Stimulated activated CD4-positive, alpha-beta T cell treated with anti-CD3 and anti-CD28 coated beads, TNF-alpha, amount 100 ng/mL, for 1 hour (primary cell): ENCODE results near the gene KCNB1.

ENCODE experiments used
- DNase-seq, 3 donors: peaks; one replicate each; pipeline ENCODE4 v3.0.0-alpha.2; 2020; ENCODE audit warnings: low read depth in 3 of 3, low spot score in 1 of 3

The KCNB1 gene

GRCh38 chr20:49501917-49502316 lies 19.4 kb upstream of the KCNB1 start:
- DNase-seq: no peak

- no peak for DNase-seq
Measured at GRCh38 chr20:49497398-49497669, 14.9 kb upstream of the KCNB1 start.

DNA sequence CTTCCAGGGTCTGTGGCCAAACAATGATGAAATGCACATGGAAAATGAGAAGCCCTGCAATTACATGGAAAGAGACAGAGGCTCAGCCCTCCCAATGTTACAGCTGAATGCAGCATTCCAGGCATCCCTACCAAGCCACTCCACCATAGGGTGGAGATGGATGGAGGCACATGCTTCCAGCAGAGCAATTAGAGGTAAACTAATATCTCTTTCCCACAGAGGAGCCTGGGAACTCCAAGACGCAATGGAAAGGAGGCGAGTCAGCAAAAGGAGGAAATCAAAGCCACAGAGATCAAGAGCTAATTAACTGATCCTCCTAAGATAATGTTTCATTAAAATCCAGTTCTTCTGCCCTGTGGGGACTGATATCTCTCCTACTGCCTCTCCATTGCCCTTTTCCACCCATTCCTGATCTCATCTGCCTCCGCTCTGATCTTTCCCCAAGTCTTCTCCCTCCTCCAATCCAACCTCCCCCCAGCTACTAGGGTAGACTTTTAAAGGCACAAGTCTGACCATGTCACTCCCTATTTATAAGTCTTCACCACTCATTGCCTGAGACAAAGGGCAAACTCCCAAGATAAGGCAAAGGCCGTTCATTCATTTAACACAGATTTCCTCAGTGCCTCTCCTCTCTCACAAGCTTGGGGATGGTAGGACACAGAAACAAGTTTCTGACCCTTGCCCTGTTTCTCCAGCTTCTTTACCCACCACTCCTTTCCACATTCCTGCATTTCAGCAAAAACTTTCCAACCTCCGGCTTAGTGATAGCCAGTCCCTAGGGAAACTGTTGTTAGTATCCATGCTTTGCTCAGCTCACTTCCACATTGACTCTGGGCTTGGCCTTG lies 14.3 kb upstream of the KCNB1 start:
- DNase-seq: no peak

DNA sequence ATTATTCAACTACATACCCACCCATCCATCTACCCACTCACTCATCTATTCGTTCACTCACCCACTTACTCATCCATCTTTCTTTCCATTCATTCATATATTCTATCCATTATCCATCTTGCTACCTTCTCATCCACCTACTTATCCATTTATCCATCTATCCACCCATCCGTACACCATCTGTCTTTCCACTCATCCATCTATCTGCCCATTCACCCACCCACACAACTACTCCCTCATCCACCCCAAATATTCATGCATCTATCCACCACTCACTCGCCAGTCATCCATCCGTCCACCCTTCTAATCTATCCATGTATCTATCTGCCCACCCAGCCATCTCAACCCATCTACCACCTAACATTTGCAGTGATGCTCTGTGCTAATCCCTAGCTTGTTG lies 13.6 kb upstream of the KCNB1 start:
- no peak for DNase-seq

DNA sequence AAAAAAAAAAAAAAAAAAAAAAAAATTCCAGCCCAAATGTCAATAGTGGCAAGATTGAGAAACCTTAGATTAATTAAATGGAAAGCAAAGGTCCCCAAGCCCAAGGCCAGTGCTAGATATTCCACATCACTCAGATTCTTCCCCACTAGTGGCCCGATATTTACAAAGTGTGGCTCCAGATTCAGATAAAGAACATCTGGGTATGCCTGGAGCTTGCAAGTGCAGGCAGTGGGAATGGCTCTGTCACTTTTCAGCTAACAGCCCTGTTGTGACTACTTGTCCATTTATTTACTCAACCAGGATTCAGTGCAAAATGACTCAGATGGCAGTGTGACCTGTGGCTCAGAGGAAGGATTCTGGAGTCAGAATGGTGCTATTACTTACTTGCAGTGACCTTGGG lies 8.2 kb upstream of the KCNB1 start:
- DNase-seq: no peak

GRCh38 chr20:49489688-49490087 lies 7.2 kb upstream of the KCNB1 start:
- DNase-seq: no peak

- DNase-seq: no peak
Measured at GRCh38 chr20:49486064-49486463, 3.6 kb upstream of the KCNB1 start.

DNA sequence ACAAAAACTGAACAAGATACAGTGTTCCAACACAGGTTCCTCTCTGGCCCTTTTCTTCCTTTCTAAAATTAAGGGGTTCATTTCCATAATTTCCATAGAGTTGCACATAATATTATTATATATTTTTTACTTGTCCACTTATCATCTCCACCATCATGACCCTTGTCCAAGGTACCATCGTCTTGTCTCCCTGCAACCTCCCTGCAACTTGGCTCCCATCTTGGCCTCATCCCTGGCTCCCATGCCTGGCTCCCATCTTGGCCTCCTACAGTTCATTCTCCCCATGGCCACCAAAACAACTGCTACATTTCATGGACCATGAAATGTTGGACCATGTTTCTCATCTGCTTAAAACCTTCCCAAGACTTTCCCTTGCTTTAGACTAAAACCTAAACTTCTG lies 3.1 kb upstream of the KCNB1 start:
- DNase-seq: no peak

DNA sequence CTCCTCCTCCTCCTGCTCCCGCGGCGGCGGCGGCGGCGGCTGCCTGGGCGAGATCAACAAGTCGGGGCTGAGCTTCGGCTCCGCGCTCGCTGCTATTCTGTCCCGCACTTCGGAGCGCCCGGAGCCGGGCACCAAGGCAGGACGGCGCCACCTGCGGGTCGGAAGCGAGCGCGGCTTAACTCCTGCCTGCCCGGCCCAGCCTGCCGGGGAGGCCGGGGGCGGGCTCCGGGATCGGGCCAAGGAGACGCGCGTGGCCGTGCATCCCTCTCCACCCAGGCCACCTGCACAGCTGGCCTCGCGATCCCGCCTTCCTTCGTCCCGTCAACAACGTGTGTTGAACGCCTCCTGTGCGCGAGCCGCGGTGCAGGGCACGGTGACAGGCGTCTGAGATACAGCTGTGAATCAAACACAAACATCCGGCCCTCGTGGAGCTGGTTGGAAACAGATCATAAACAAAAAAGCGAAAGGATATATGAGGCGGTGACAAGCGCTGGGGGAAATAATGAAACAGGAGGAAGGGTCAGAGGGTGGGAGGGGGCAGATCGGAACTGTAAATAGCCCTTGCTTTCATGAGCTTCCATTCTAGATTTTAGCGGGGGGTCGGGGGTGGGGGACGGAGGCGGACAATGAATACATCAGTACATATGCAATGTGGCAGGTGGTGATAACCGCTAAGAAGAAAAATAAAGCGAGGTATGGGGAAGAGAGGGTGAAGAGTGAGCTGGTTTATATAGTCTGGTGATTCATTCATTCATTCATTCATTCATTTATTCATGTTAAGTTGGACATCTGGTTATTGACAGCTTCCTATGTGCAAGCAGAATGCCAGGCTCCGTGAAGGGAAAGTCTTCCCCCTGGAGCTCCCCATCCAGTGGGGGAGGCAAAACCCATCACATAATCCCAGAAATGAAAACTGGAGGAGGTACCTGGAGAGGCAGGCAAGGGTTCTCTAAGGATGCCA lies 2.0 kb upstream of the KCNB1 start:
- DNase-seq: peak in 1 of 3 donors; percentile 48

GRCh38 chr20:49483696-49484123 lies 1.2 kb upstream of the KCNB1 start:
- no peak for DNase-seq

DNA sequence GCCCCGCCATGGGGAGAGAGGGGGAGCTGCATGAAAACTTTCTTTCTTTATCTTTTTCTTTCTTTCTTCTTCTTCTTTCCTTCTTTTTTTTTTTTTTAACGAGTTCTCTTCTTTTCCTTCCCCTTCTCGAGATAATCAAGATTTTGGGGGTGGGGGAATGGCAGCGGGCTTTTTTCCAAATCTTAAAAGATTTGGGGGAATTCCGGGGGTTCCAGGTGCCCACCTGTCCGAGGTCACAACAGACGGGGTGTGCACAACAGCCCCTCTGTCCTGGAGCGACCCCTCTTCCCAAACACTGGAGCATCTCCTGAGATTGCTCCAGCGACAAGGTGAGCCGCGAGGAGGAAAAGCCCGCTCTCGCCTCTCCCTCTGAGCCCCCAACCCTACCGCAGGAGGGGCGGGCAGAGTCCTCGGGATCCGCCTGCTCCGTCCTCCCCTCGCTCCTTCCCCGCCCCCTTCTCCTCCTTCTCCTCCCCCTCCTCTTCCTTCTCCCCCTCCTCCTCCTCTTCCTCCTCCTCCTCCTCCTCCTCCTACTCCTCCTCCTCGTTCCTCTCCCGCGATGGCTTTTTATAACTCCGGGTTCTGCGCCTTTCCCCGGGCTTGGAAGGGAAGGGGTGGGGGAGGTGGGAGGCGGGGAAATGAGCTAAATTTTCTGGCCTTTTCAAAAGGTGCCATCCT lies 689 bp upstream of the KCNB1 start:
- DNase-seq: no peak

DNA sequence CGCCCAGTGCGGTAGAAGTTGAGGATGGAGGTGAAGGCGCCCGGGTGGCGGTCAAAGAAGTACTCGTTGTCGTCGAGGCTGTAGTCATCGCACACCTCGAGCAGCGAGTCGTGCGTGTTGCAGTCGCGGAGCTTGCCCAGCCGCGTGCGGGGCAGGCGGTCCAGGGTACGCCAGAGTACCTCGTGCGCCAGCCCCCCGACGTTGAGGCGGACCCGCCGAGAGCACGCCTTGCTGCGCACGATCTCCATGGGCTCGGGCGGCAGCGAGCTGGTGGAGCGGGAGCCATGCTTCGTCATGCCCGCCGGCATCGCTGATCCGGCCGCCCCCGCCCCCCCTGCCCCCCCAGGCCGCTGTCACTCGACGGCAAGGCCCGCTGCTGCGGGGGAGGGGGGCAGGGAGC lies 295 bp downstream of the KCNB1 start:
- DNase-seq: no peak

GRCh38 chr20:49481116-49481515 lies 1.4 kb downstream of the KCNB1 start:
- no peak for DNase-seq

DNA sequence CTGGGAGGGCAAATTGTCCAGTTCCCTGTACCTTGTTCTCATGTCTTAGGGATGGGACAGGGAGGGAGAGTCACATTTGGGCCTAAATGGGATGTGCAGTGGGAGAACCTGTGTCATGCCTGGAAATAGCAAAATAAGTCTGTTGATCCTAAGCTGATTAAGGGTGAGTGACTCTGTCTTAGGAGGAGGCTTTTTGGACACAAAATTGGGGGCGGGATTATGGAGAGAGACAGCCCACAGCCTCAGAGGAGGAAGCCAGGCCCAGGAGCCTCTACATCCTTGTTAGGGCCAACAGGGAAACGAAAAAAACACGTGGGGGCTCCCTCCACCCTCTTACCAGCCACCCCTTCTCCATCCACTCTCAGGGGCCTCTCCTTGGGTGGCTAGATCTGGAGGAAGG lies 2.2 kb downstream of the KCNB1 start:
- no peak for DNase-seq

- no peak for DNase-seq
Measured at GRCh38 chr20:49479785-49480184, 2.7 kb downstream of the KCNB1 start.

GRCh38 chr20:49478754-49479689 lies 3.4 kb downstream of the KCNB1 start:
- DNase-seq: no peak

GRCh38 chr20:49478266-49478665 lies 4.2 kb downstream of the KCNB1 start:
- DNase-seq: no peak

DNA sequence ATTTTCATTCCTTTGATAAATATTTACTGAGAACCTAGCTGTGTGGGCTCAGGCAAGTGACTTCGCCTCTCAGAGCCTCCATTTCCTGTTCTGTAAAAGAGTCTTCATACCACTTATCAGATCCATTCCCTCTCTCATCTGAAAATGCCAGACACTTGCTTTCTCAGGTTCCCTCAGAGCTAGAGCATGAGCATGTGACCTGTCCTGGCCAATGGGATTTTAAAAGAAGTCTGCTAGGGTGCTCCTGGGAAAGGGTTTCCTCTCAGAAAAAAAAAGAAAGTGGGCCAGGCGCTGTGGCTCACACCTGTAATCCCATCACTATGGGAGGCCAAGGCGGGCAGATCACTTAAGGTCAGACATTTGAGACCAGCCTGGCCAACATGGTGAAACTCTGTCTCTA lies 5.3 kb downstream of the KCNB1 start:
- no peak for DNase-seq

DNA sequence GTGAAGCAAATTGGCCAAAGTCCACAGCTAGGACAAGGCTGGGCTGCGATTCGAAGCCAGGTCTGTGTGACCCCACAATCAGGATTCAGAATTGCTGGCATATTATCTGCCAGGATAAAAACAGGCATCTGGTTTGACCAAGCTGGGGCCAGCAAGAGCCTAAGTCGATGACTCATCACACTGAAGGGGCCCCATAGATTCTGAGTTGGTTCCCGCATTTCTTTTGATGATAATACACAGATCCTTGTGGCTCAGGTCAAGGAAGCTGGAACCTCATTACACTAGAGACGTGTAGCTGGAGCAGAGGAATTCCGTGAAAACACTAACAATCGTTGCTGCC lies 6.5 kb downstream of the KCNB1 start:
- DNase-seq: no peak

DNA sequence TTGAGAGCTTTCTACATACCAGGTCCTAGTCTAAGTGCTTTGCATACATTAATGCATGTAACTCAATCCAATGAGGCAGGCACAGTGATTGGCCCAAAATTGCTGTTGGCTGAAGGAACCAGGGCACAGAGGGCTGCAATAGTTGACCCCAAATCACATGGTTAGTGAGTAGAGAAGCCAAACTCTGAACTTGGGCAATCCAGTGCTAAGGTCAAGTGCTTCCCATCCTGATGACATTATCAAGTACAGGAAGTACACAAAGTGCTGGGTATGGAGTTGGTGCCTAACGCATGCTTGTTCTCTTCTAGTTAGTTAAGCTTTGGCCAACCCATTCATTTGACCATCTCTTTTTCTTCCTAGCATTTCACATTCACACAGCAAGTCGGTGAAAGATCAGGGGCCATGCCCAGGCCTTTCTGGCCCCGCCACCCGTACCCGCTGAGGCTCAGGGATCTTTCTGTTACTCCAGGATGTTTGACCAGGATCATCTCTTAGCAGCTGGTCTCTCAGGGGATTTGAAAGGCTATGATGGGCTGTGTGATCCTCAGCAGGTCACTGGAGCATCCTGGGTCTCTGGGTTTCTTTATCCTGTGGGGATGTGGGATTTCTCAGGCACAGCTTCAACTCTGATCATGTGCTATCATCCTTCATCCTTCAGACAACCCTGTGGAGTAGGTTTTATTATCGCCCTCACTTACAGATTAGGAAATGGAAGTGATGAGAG lies 7.0 kb downstream of the KCNB1 start:
- no peak for DNase-seq
